NK-92 treated with Interleukin-12 subunit alpha and Interleukin-12 subunit beta, amount 100 ng/mL, for 24 hours (cell line): ENCODE results near the gene COL18A1.

ENCODE experiments used
- DNase-seq: peaks from one replicate; lab custom pipeline; 2025; lab: John Stamatoyannopoulos, UW

COL18A1 gene

DNA sequence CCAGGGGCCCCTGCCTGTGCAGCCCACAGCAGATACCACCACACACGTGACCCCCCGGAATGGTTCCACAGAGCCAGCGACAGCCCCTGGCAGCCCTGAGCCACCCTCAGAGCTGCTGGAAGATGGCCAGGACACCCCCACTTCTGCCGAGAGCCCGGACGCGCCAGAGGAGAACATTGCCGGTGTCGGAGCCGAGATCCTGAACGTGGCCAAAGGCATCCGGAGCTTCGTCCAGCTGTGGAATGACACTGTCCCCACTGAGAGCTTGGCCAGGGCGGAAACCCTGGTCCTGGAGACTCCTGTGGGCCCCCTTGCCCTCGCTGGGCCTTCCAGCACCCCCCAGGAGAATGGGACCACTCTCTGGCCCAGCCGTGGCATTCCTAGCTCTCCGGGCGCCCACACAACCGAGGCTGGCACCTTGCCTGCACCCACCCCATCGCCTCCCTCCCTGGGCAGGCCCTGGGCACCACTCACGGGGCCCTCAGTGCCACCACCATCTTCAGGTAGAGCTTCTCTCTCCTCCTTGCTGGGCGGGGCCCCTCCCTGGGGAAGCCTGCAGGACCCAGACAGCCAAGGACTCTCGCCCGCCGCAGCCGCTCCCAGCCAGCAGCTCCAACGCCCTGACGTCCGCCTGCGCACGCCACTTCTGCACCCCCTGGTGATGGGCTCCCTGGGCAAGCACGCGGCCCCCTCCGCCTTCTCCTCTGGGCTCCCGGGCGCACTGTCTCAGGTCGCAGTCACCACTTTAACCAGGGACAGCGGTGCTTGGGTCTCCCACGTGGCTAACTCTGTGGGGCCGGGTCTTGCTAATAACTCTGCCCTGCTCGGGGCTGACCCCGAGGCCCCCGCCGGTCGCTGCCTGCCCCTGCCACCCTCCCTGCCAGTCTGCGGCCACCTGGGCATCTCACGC is 51.0 kb downstream of the COL18A1 start:
- no peak for DNase-seq

DNA sequence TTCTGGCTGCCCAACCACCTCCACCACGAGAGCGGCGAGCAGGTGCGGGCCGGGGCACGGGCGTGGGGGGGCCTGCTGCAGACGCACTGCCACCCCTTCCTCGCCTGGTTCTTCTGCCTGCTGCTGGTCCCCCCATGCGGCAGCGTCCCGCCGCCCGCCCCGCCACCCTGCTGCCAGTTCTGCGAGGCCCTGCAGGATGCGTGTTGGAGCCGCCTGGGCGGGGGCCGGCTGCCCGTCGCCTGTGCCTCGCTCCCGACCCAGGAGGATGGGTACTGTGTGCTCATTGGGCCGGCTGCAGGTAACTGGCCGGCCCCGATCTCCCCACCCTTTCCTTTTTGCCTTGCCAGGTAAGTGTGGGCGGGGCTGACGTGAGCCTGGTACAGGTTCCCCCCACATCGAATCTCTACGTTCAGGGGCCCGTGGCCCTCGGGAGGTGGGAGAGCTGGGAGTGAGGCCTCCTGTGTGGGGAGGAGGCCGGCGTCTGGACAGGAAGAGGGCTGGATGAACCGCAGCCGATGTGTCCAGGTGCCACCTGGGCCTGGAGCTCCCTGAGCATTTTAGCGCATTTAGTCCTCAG is 51.7 kb downstream of the COL18A1 start:
- DNase-seq, result no peak

DNA sequence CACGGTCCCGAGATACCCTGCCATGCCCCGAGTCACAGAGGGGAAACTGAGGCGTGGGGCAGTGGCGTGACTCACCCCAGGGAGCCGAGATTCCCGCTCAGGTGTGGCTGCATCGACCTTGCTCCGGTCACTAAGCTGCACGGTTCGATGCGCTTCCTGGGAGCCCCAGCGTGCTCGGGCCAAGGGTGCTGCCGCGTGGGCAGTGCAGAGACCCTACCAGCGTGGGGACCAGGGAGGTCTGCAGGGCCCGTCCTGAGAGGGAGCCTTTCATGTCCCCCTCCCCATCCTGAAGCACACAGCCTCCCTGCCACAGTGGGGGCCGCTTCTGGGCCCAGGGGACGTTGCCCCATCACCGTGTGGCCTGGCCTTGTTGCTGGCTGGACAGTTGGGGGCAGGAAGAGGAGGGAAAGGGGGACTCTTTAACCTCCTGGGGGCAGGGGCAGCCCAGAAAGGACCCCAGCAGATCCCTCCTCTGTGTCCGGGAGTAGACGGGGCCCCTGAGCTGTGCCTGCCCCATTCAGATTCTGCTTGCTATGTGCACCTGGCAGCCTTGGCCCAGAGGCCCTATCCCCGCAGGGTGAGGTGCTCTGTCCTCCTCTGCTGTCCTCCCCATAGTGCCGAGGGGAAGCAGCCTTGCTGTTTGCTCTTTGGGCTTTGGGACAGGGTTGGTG is 52.3 kb downstream of the COL18A1 start:
- DNase-seq, result no peak

DNA sequence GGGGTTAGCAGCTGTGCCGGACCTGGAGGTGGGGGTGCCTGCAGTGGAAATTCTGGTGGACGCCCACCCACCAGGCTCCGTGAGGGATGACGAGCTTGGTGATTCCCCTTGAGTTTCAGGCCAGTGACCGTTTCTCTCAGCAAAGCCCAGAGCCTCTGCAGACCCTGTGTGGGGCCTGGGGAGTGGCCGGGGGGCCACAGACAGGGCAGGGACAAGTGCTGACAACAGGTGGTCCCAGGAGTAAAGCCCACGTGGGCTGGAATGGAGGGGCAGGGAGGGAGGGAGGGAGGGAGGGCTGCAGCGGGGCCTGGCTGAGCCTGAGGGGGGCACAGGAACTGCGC is 52.8 kb downstream of the COL18A1 start:
- no peak for DNase-seq

DNA sequence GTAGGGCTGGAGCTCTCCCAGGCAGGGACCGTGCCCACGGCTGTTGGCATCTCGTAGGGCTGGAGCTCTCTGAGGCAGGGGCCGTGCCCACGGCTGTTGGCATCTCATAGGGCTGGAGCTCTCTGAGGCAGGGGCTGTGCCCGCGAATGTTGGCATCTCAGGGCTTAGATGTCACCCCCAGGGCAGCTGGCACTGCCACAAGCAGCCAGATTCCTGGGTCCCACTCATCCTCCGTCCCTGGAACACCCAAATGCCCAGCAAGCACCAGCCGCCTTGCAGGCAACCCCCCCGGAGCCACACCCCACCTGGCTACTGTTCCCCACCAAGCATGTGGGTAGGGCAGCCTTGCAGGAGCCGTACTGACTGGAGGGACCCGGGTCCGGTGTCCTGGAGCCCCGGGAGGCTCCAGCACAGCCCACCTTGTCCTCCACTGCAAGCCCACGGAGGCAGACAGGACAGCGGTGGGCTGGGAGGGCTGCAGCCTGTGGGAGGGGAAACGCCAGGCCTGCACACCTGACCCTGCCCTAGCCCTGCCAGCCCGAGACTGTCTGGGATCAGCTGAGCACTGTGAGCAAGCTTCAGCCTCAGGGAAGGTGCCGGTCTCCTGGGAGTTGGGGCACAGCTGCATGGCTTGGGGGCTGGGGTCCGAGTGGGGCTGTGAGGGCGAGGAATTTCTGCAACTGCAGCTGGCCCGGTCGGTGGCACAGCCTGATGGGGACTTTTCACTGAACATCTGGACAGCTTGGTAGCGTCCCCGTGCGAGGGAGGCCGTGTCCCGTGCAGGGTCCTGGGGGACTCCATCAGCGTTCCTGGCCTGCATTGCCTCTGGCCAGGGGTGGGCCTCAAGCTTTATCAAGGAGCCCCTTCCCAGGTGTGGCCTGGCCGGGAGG is 53.6 kb downstream of the COL18A1 start:
- no peak for DNase-seq

DNA sequence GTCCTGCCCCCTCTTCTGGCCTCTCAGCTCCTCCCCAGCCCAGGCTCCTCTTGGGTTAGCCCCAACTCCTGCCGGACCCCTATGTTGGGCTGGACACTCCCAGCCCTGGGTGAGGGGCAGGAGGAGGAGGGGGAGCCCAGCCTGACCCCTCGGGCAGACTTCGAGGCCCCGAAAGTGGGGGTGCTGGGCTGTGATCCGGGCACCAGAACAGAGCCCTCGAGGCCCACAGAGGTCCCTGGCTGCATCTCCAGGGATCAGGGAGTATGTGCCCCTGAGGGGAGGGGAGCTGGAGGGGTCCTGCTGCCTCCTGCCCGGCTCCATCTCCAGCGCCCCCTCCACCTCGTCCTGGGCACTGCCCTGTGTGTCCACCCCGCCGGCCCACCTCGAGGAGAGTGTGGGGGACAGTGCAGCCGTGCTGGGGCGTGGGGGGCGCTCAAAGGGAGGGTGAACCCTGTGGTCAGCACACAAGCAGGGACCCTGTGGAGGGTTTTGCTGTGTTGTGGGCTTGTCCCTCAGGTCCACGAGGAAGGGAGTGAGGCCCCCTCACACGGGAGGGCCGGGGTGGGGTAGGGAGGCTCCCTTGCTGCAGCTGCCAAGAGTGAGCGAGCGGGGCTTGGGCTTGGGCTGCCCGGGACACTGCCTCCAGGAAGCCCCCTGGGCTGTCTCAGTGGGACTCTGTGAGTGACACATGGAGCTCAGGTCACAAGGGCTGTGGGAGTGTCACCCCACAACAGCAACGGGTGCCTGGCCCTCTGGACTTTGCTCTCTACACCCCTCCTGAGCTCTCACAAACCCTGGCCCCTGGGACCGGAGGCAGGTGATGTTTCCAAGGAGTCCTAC is 54.4 kb downstream of the COL18A1 start:
- DNase-seq, result no peak

DNA sequence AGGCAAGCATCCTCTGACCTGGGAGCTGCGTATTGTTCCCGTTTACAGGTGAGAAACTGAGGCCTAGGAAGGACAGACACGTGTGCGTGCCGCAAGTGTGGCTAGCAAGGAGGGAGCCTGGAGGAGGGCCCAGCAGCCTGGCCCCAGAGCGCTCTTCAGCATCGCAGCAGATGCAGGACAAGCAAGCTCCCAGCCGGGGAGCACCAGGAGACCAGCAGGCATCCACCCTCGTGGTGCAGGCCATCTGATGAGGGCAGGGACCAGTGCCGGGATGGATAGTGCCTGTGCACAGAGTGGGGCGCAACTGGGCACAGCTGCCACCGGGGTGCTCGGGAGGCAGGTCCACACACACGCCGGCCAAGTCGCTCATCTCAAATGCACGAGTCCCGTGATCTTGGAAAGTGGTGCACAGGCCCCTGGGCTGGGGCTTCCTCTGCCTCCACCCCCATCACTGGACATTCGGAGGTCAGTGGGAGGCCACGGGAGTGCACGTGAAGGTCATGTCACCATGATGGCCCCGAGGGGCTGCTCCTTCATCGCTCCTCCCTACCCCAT is 55.1 kb downstream of the COL18A1 start:
- DNase-seq, result no peak

DNA sequence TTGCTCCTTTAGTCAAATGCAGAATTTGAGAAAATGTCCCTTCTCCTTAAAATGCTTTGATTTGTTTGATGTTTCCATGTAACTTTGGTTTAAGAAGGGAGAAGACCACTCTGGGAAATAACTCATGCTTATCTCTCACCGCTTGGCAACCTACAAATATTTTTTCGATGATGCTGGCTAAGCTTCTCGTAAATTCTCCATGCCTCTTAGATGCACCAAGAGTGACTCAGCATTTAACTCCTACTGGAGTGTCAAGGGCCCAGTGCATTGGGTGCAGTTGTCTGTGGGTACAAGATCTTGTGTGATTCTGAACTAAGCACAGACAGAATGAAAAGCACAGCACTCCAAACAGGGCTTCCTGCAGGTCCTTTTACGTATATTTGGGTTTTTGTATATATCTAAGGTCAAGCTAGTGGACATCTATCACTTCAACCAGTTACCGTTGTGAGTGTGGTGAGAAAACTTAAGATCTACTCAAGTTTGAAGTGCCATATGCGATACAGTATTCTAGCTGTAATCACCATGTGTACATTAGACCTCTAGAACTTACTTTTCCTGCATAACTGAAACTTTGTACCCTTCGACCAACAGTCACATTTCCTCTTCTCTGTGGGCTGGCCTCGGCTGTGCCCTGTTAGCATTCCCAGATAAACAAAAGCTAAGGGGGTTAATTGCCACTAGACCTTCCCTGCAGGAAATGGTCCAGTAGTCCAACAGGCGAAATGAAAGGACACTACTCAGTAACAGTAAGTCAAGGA is 55.8 kb downstream of the COL18A1 start:
- DNase-seq, result no peak

DNA sequence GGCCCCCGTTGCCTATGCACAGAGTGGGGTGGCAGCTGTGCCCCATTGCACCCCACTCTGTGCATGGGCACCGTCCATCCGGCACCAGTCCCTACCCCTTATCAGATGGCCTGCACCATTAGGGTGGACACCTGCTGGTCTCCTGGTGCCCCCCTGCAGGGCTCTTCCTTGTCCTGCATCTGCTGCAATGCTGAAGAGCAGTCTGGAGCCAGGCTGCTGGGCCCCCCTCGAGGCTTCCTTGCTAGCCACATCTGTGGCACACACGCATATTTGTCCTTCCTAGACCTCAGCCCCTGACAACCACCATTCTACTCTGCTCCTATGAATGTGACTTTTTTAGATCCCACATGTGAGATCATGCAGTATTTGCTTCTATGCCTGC is 56.4 kb downstream of the COL18A1 start:
- DNase-seq, result no peak

DNA sequence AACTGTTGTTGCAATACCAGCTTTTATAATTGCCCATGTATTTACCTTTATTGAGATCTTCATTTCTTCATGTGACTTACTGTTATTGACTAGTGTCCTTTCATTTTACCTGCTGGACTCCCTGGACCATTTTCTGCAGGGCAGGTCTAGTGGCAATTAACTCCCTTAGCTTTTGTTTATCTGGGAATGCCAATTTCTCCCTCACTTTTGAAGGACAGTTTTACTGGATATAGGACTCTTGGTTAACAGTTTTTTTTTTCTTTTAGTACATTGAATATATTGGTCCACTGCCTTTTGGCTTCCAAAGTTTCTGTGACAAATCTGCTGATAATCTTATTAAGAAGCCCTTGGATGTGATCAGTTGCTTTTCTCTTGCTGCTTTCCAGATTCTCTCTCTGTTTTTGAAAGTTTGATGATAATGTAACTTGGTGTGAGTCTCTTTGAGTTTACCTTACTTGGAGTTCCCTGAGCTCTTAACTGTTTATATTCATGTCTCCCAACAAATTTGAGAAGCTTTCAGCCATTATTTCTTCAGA is 56.9 kb downstream of the COL18A1 start:
- DNase-seq, result no peak

DNA sequence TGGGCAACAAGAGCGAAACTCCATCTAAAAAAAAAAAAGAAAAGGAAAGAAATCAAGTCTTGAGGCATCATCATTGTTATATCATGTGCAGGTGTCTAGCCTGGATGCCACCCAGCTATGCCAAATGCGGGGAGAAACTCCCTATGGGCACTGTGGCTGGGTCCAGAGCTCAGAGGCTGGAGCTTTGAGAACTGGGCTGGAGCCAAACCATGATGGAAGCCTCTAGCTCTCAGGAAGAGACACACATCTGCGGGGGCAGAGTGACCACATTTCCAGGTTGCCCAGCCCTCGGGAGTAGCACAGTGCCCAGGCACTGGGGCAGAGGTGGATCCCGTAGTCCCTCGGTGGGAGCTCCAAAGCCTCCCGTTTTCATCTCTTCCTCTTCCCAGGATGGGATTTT is 58.9 kb downstream of the COL18A1 start:
- DNase-seq, result no peak

DNA sequence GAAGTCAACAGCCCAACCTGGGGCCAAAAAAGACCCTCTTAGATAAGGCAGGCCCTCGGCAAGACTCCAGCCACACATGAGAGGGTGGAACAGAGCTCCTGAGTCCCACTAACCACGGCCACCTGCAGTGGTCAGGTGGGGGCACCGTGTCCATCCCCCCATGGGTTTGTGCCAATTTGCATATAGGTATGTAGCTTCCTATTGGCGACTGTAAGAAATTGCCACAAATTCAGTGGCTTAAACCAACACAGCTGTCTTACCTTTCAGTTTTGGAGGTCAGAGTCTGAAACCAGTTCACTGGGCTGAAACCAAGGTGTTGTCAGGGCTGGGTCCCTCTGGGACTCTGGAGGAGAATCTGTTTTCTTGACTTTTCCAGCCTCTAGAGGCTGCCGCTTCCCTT is 59.3 kb downstream of the COL18A1 start:
- no peak for DNase-seq

DNA sequence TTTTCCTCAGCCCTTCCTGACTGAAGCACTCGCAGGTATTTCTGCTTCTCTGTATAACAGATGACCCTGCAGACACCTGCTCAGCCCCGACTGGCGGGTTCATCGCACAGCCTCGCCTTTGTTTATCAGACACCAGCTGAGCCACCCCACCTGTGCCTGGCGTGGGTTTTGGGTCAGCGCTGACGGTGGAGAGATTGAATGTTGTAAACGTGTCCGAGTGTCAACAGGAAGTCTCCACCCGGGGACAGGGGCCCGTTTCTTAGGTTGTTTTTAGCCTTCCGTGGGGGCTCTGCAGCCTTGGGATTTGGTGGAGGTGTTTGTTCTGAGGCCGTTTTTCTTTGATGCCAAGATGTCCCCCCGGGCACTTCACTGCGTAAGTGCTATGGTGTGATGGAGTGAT is 60.1 kb downstream of the COL18A1 start:
- DNase-seq, result no peak

DNA sequence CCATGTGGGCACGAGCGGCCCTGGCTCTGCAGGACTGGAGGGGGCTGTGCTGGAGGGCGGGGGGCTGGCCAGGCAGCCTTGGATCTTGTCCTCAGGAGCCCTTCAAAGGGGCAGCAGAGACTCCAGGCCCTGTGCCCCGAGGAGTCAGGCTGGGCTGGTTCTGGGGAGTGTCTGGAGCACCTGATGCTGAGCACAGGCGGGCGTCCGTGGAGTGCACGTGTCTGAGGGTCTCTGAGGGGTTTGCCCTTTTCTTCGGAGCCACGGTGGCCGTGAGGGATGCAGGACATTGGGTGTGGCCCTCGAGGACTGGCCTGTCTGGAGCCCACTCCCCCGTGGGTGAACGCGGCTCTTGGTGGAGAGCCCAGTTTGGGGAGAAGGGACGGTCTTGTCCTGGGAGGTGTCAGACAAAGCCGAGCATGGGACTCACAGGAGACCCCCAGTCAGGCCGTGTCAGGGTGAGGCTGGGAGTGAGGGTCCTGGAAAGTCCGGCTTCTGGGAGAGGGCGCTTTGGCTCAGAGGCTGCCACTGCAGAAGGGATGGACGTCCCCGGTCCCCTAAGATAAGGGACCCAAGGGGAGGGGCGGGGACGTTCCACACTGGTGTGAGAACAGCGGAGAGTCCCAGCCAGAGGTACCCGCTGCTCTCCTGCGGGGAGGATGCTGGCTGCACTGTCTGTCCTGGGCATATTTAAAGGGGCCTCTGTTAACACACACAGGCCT is 60.8 kb downstream of the COL18A1 start:
- no peak for DNase-seq

DNA sequence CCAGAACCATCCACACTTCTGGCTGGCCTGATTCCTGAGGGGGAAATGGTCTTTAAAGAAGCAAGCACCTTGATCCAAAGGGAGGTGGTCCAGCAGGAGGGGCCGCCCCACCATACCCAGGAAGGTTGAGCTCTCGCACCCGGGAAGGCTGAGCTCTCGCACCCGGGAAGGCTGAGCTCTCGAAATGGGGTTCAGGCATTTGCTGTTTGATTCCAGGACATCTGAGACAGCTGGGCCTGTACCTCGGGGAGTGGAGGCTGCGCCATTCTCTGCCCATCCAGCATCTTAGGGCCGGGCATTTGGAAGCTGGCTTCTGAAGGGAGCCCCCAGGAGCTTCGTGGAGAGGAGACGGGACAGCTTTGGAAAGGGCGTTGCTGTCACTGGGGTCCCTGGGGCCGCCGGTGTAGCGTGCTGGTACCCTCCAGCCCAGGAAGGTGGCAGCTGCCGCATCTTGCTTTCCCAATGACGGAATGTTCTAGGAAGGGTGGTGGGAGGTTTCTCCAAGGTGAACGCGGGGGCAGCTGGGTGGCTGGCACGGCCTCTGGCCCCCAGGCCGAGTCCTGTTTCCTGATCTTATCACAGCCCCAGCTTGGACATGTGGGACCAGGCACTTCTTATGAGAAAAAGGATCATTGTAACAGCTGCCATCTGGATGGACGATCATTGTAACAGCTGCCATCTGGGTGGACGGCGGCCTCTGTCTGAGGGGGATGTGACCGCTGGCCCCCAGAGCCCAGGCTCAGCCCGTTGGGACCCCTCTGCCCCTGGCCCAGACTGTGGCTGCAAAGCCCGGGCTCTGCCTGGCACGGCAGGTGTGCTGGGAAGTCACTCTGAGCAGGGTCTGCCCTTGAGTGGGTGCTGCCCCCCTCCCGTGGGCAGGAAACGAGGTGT is 61.6 kb downstream of the COL18A1 start:
- no peak for DNase-seq

DNA sequence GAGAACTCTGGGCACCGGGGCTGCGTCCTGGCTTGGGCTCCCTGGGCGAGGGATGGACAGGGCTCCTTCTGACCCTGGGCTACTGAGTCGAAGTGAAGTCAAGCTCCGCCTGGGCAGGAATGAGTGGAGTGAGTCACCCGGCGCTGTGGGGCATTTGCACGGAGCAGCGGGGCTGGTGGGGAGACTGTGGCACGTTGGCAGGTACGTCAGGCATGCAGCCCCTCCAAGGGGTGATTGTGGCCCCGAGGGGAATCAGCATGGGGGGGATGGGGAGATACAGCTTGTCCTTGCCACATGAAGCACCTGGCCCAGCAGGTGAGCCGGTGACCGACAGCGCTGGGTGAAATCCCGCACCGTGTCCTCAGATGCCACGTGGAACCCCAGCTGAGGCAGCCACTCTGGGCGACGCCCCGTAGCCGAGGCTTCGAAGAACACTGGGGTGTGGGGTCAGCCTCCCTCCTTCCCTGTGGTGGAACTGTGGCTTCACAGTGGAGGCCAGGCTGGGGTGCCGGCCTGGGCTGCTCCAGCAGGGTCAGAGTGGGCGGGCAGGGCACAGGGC is 62.3 kb downstream of the COL18A1 start:
- DNase-seq, result no peak

DNA sequence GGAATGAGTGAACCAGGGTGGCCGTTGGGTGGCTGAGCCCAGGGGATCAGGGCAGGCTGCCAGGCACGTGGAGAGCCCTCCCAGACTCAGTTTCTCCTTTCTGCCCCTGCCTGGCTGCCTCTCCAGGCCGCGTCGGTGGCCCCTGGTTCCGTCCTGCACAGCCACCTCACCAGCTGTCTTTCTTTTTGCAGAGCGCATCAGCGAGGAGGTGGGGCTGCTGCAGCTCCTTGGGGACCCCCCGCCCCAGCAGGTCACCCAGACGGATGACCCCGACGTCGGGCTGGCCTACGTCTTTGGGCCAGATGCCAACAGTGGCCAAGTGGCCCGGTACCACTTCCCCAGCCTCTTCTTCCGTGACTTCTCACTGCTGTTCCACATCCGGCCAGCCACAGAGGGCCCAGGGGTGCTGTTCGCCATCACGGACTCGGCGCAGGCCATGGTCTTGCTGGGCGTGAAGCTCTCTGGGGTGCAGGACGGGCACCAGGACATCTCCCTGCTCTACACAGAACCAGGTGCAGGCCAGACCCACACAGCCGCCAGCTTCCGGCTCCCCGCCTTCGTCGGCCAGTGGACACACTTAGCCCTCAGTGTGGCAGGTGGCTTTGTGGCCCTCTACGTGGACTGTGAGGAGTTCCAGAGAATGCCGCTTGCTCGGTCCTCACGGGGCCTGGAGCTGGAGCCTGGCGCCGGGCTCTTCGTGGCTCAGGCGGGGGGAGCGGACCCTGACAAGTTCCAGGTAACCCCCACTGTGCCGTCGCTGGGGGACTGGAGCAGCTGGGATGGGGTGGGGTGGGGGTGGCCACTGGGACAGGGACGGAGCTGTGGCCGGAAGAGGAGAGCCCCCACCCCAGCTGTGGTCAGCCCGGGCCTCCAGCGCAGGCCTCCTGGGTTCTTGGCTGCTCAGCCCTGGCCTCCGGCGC is 63.3 kb downstream of the COL18A1 start:
- no peak for DNase-seq
